ENCODE measurements around the gene RAD51D.

DNA sequence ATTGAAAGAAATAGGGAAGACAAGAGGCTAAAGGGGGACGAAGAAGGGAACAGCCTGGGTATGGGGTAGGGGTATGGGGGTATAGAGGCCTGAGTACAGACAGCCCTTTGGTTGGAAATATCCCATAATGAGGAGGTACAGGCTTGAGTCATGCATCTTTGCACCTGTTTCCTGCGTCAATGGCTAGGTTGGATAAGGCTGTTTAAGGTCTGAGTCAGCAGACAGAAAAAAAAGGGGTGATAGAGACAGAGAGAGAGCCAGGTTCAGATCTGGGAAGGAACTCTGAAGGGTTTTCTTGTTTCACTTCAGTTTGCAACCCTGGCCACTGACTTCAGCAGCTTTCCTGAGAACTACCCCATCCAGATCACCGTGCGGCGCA lies 10.3 kb upstream of the RAD51D start:
- TF ChIP-seq CTCF (conservative IDR thresholded peaks at IDR 0.05) (no peak), ZFX (IDR thresholded peaks at IDR 0.05) (no peak)
